Right forelimb (tissue), 1 donor: ENCODE results near the gene FERMT3.
A peak's percentile ranks its signal among the peaks of the same experiment; 100 is the strongest.

Experiments used
- DNase-seq: peaks from one replicate; pipeline ENCODE4 v3.0.0-alpha.2; 2018

Gene FERMT3

GRCh38 chr11:64222651-64223000 is 16.1 kb downstream of the FERMT3 start:
- no peak for DNase-seq

GRCh38 chr11:64223001-64223651 is 16.6 kb downstream of the FERMT3 start:
- DNase-seq, result peak; percentile 44

GRCh38 chr11:64224151-64224890 is 17.8 kb downstream of the FERMT3 start:
- peak; percentile 47 for DNase-seq

- no peak for DNase-seq
Measured at GRCh38 chr11:64224891-64225607, 18.5 kb downstream of the FERMT3 start.

- DNase-seq, result peak; percentile 94
Measured at GRCh38 chr11:64225608-64226506, 19.3 kb downstream of the FERMT3 start, which contains the start of the genes NUDT22 and TRPT1. NUDT22 (plus strand) TSS chr11:64226274; CDS start chr11:64226653, 379 bp downstream. TRPT1 (minus strand) TSS chr11:64226186; CDS start chr11:64225860, 326 bp downstream.

- no peak for DNase-seq
Measured at GRCh38 chr11:64226507-64227051, 20.1 kb downstream of the FERMT3 start.

GRCh38 chr11:64227405-64227956 is 21.0 kb downstream of the FERMT3 start:
- no peak for DNase-seq

- DNase-seq, result no peak
Measured at GRCh38 chr11:64229090-64229743, 22.7 kb downstream of the FERMT3 start.

GRCh38 chr11:64229744-64230170 is 23.2 kb downstream of the FERMT3 start:
- DNase-seq, result no peak

- peak; percentile 92 for DNase-seq
Measured at GRCh38 chr11:64230171-64230984, 23.9 kb downstream of the FERMT3 start, which contains the start of gene DNAJC4. DNAJC4 (plus strand) TSS chr11:64230548; CDS start chr11:64230855, 307 bp downstream.

- no peak for DNase-seq
Measured at GRCh38 chr11:64230985-64231365, 24.5 kb downstream of the FERMT3 start.

- DNase-seq, result no peak
Measured at GRCh38 chr11:64231546-64231945, 25.0 kb downstream of the FERMT3 start.

GRCh38 chr11:64232182-64232966 is 25.9 kb downstream of the FERMT3 start:
- DNase-seq, result no peak

- no peak for DNase-seq
Measured at GRCh38 chr11:64232967-64233315, 26.4 kb downstream of the FERMT3 start.

- DNase-seq, result peak; percentile 84
Measured at GRCh38 chr11:64233913-64234586, 27.5 kb downstream of the FERMT3 start, which contains the start of gene VEGFB. VEGFB (plus strand) TSS chr11:64234584; CDS start chr11:64234834, 250 bp downstream.

GRCh38 chr11:64234647-64235379 is 28.3 kb downstream of the FERMT3 start:
- no peak for DNase-seq

- DNase-seq, result no peak
Measured at GRCh38 chr11:64235437-64236161, 29.1 kb downstream of the FERMT3 start.
